Measurements from ENCODE around the gene CAMTA1.

The CAMTA1 gene

DNA sequence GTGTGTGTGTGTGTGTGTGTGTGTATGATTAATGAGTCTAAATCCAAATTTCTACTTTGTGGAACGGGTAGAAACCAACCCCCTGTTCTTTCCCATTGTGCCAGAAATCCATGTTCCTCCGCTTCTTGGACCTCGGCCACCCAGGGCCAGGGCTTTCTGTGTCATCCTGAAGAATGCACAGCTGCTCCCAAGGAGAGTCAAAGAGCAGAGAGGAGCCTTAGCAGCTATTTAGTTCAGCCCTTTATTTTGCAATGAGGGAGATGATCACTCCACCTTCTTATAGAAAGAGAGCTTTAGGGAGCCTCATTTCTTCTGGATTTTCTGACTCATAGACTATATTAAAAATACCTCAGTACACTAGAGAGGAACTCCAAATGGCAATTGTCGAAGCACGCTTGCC, 496.6 kb downstream of the CAMTA1 start:
- H3K4me3 ChIP-seq (ENCODE audit: low read depth, low read length) = no peak overlapping the region
- no peak for DNase-seq (ENCODE audit: low read depth)
- TF ChIP-seq, protein P1, sequence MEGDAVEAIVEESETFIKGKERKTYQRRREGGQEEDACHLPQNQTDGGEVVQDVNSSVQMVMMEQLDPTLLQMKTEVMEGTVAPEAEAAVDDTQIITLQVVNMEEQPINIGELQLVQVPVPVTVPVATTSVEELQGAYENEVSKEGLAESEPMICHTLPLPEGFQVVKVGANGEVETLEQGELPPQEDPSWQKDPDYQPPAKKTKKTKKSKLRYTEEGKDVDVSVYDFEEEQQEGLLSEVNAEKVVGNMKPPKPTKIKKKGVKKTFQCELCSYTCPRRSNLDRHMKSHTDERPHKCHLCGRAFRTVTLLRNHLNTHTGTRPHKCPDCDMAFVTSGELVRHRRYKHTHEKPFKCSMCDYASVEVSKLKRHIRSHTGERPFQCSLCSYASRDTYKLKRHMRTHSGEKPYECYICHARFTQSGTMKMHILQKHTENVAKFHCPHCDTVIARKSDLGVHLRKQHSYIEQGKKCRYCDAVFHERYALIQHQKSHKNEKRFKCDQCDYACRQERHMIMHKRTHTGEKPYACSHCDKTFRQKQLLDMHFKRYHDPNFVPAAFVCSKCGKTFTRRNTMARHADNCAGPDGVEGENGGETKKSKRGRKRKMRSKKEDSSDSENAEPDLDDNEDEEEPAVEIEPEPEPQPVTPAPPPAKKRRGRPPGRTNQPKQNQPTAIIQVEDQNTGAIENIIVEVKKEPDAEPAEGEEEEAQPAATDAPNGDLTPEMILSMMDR (IDR thresholded peaks at IDR 0.05; ENCODE audit: low read depth, low read length, missing control alignments) = no peak

DNA sequence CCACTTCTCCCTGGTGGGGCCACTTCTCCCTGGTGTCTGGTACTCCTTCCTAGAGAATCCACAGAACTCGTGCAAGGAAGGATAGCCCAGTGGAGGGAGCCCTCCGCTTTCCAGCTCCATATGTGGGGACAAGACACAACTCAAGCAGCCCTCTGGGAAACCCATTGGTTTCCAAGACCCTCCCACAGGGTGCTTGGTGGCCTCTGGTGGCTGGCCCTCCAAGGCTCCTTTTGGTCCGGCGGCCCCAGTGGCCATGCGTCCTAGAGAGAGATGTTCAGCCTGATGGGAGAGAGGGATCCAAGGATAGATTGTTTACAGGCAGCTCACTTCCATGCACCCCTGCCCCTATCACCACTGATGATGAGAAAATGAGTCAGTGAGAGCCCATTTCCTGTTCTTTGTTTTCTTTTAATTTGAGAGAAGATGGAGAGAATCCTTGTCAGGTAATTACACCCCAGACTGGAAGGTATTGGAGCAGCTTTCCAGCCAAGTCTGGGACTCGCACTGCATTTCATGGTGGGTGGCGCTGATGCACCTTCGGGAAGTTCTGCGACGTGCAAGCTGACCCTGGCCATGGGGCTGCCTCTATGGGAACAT, 499.7 kb downstream of the CAMTA1 start:
- TF ChIP-seq, protein P1 (IDR thresholded peaks at IDR 0.05; ENCODE audit: low read depth, low read length, missing control alignments) = no peak
- no peak overlapping the region for H3K4me3 ChIP-seq (ENCODE audit: low read depth, low read length)
- DNase-seq (ENCODE audit: low read depth) = no peak

DNA sequence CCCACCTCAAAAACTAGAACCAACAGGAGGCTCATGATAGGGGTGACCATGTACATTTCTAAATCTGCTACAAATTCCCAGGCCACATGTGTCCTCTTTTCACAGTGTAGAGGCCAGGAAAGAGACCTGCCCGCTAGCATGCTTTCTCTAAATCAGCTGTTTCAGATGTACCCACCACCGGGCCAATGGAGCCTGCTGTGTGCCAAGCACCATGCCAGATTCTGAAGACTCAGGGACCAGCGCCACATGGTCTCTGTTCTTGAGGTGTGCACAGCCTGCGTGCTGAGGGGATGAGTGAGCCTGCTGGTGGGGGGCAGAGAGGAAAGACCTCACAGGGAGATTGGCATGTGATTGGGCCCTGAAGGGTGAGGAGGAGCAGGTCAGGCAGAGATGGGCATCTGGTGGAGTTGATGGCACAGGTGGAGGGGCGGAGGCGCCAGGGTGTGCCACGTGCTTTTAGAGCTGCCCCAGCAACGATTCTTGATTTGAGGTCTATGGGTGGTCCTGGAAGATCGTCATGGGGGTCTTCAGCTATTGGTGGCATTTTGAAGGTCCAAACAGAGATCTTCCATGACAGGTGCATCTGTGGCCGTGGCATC, 500.7 kb downstream of the CAMTA1 start:
- DNase-seq (ENCODE audit: low read depth) = no peak
- no peak overlapping the region for H3K4me3 ChIP-seq (ENCODE audit: low read depth, low read length)

GRCh38 chr1:7287013-7287412, 501.8 kb downstream of the CAMTA1 start:
- TF ChIP-seq, protein P1 (IDR thresholded peaks at IDR 0.05; ENCODE audit: low read depth, low read length, missing control alignments) = no peak
- no peak for DNase-seq (ENCODE audit: low read depth)
- no peak overlapping the region for H3K4me3 ChIP-seq (ENCODE audit: low read depth, low read length)

More for the DNA sequence above, 500.7 kb downstream of the CAMTA1 start:
- TF ChIP-seq, protein P1 (IDR thresholded peaks at IDR 0.05; ENCODE audit: low read depth, low read length, missing control alignments) = no peak

- TF ChIP-seq, protein P1 (IDR thresholded peaks at IDR 0.05; ENCODE audit: low read depth, low read length, missing control alignments) = no peak
- no peak for DNase-seq (ENCODE audit: low read depth)
- no peak overlapping the region for H3K4me3 ChIP-seq (ENCODE audit: low read depth, low read length)
Measured at GRCh38 chr1:7288992-7289391, 503.7 kb downstream of the CAMTA1 start.

DNA sequence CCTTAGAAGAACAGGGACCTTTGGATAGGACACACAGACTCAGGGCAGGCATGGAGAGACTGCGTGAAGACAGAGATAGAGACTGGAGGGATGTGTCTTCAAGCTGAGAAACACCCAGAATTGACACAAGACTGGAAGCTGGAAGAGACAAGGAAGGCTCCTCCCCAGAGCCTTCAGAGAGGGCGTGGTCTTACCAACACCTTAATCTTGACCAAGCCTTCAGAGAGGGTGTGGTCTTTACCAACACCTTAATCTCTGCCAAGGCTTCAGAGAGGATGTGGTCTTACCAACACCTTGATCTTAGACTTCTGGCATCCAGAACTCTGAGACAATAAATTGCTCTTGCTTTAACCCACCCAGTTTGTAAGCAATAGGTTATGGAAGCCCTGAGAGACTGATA, 504.4 kb downstream of the CAMTA1 start:
- DNase-seq (ENCODE audit: low read depth) = no peak
- no peak overlapping the region for H3K4me3 ChIP-seq (ENCODE audit: low read depth, low read length)

More for the DNA sequence above, 504.4 kb downstream of the CAMTA1 start:
- TF ChIP-seq, protein P1 (IDR thresholded peaks at IDR 0.05; ENCODE audit: low read depth, low read length, missing control alignments) = no peak

All from GM12864 (cell line).